Pons (tissue), 1 donor: ENCODE results near the gene LTBR.
A peak's percentile ranks its signal among the peaks of the same experiment; 100 is the strongest.

Experiments
- DNase-seq: peaks from one replicate; pipeline ENCODE4 v3.0.0-alpha.2; 2016; ENCODE audit warnings: low spot score

Gene LTBR

GRCh38 chr12:6346942-6347341 is 37.0 kb upstream of the LTBR start:
- DNase-seq = no peak

GRCh38 chr12:6347367-6348338 is 36.3 kb upstream of the LTBR start:
- no peak for DNase-seq

GRCh38 chr12:6351622-6352021 is 32.3 kb upstream of the LTBR start:
- DNase-seq = no peak

- DNase-seq = peak; percentile 61
Observed at GRCh38 chr12:6352193-6353173, 31.5 kb upstream of the LTBR start.

- no peak for DNase-seq
Observed at GRCh38 chr12:6354495-6355393, 29.2 kb upstream of the LTBR start.

- DNase-seq = no peak
Observed at GRCh38 chr12:6355491-6356373, 28.2 kb upstream of the LTBR start.

GRCh38 chr12:6356374-6356820 is 27.6 kb upstream of the LTBR start:
- DNase-seq = no peak

GRCh38 chr12:6358881-6359280 is 25.1 kb upstream of the LTBR start:
- no peak for DNase-seq

GRCh38 chr12:6360080-6360571 is 23.8 kb upstream of the LTBR start:
- DNase-seq = no peak

GRCh38 chr12:6360578-6361490 is 23.1 kb upstream of the LTBR start:
- DNase-seq = no peak

GRCh38 chr12:6361834-6362233 is 22.1 kb upstream of the LTBR start:
- DNase-seq = no peak

GRCh38 chr12:6362403-6362802 is 21.6 kb upstream of the LTBR start:
- no peak for DNase-seq

GRCh38 chr12:6363010-6363329 is 21.0 kb upstream of the LTBR start:
- DNase-seq = no peak

- DNase-seq = no peak
Observed at GRCh38 chr12:6363330-6364043, 20.5 kb upstream of the LTBR start.

- DNase-seq = no peak
Observed at GRCh38 chr12:6364044-6364374, 20.0 kb upstream of the LTBR start.

- DNase-seq = peak; percentile 80
Observed at GRCh38 chr12:6367065-6367968, 16.6 kb upstream of the LTBR start.

- DNase-seq = peak; percentile 37
Observed at GRCh38 chr12:6367969-6368892, 15.7 kb upstream of the LTBR start.
